OCI-M2 (cell line): Measurements from ENCODE around the gene TCFL5.
"Not testable (repeated sequence)": the region's sequence is repeated elsewhere in the genome, so short reads cannot be mapped to it uniquely, and the experiment has no call there.

ENCODE experiments used
- DNase-seq: peaks from one replicate; lab custom pipeline; 2025; ENCODE audit not compliant: unreplicated experiment; lab: John Stamatoyannopoulos, UW

The TCFL5 gene

GRCh38 chr20:62855120-62855519 lies 6.5 kb downstream of the TCFL5 start:
- DNase-seq: no peak

DNA sequence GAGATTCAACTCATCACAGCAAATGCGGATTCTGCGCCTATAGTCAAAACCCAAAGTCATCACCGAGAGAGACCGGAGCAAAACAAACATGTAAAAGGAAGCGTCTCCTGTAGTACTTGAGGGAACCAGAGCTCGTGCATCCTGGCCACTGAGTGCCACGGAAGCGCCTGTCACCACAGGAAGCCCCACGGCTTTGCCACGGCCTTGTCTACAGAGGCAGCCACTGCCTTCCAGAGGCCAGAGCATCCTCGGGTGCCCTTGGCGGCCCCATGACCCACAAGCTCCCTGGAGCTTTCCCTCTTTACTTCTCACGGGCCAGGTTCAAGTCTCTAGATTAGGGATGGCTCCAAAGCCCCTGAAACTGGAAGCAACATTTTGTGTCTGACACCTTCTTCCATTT lies 7.5 kb downstream of the TCFL5 start:
- no peak for DNase-seq

DNA sequence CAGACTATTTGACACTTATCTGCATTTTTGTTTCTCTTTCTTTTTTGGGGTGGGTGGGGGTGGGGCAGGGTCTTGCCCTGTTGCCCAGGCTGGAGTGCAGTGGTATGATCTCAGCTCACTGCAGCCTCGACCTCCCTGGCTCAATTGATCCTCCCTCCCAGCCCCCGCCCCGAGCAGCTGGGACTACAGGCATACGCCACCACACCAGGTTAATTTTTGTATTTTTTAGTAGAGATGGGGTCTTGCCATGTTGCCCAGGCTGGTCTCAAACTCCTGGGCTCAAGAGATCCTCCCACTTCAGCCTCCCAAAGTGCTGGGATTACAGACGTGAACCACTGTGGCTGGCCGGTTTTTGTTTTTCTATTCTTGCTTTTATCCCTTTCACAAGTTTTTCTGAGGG lies 8.3 kb downstream of the TCFL5 start:
- DNase-seq: not testable (repeated sequence)

GRCh38 chr20:62852841-62853240 lies 8.8 kb downstream of the TCFL5 start:
- DNase-seq: no peak

- no peak for DNase-seq
These were observed 9.4 kb downstream of the TCFL5 start for GRCh38 chr20:62852196-62852595.

GRCh38 chr20:62850333-62850974 lies 11.2 kb downstream of the TCFL5 start:
- DNase-seq: no peak

- no peak for DNase-seq
These were observed 12.2 kb downstream of the TCFL5 start for GRCh38 chr20:62849431-62849830.

DNA sequence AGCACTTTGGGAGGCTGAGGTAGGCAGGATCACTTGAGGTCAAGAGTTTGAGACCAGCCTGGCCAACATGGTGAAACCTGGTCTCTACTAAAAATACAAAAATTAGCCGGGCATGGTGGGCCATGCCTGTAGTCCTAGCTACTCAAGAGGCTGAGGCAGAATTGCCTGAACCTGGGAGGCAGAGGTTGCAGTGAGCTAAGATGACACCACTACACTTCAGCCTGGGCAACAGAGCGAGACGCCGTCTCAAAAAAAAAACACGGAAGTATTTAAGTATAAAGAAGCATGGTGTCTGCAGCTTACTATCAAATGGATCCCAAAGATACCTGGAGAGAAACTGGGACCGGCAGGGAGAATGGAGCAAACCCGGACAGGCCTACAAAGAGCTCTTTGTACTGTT lies 12.7 kb downstream of the TCFL5 start:
- DNase-seq: not testable (repeated sequence)

- DNase-seq: no peak
These were observed 15.3 kb downstream of the TCFL5 start for GRCh38 chr20:62846166-62846890.

- no peak for DNase-seq
These were observed 16.0 kb downstream of the TCFL5 start for GRCh38 chr20:62845416-62846160.

- DNase-seq: no peak
These were observed 17.4 kb downstream of the TCFL5 start for GRCh38 chr20:62844182-62844581.

- DNase-seq: no peak
These were observed 18.0 kb downstream of the TCFL5 start for GRCh38 chr20:62843656-62844055.

GRCh38 chr20:62841705-62842212 lies 19.9 kb downstream of the TCFL5 start:
- no peak for DNase-seq

DNA sequence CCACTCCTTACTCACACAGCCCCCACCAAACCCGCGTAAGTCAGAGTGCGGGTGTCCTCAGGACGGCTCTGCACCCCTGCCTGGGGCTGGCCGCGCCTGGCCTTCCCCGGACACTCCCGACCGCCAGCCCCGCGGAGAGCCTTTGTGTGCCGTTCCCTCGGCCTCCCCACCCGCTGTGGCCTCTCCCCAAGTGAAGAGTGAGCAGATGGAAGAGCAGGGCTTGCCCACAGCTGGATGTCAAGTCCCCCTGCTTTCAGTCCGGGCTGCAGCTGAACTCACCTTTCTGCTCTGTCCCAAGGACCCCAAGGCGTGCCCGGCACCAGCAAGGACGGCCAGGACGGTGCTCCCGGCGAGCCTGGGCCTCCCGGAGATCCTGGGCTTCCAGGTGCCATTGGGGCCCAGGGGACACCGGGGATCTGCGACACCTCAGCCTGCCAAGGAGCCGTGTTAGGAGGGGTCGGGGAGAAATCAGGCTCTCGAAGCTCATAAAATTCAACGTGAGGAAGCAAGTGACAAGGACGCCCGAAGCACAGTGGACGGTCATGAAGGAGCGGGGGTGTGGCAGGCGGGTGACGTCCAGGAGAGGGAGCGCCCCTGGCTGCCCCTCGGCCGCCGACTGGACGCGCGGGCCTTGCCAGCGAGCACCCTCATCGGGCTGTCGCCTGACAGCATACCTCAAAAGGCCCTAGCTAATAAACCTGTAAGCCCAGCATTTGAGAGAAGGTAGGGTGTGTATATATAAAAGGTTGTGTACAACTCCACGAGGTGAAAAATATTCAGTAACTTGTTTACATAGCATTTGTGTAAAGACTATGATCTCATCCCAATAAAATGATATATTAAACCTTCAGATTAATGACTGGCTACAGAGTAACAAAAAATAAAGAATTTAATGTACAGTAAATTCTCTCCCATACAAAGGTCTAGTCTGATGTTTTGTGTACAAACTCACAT lies 21.1 kb downstream of the TCFL5 start:
- no peak for DNase-seq

GRCh38 chr20:62839816-62840215 lies 21.8 kb downstream of the TCFL5 start:
- DNase-seq: no peak

DNA sequence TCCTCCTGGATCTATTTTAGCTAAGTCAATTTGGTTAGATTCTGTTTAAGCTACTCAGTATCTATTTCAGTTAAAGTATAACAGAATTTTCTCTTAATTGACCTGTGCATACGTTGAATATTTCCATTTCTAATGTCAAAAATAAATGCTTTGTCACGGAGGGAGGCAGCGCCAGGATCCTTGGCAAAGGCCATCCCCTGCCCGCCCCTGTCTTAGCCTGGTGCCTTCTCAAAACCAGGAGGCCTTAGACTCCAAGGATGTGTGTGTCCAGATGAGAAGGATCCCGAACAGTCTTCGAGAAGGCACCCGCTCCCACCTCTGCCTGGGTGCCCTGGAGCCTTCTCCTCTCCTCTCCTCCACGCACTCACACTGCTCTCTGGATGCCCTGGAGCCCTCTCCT lies 22.4 kb downstream of the TCFL5 start:
- no peak for DNase-seq

- DNase-seq: no peak
These were observed 23.3 kb downstream of the TCFL5 start for GRCh38 chr20:62838128-62838891.

DNA sequence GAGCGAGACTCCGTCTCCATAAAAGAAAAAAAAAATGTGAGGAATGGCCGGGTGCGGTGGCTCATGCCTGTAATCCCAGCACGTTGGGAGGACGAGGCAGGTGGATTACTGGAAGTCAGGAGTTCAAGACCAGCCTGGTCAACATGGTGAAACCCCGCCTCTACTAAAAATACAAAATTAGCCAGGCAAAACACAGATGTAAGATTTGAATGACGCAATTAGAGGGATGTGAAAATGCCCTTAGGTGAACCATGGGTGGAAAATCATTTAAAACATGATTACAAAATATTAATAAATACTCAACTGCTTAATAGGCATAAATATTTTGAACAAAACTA lies 23.9 kb downstream of the TCFL5 start:
- no peak for DNase-seq

- DNase-seq: no peak
These were observed 24.6 kb downstream of the TCFL5 start for GRCh38 chr20:62836967-62837490.
